K562 (cell line): ENCODE measurements around the gene DCAF17. TPM values are rescaled to one million over a fixed set of nuclear protein-coding genes. Genes with fewer than 3 reads are reported as not detected.

Source experiments
- BCOR ChIP-seq: fragments of 450-650 bp; IDR thresholded peaks from 2 replicates; pipeline ENCODE4 v1.6.1; 2016
- BMI1 ChIP-seq: fragments of 150-350 bp; IDR thresholded peaks from 2 replicates; pipeline ENCODE4 v1.6.1; 2014; ENCODE audit warnings: low read length
- CAMTA2 ChIP-seq: fragments of 250-450 bp; sonication (Bioruptor Pico); conservative IDR thresholded peaks from 2 replicates; pipeline ENCODE4 v1.5.1; 2022
- HNRNPUL1 ChIP-seq: fragments of 200-400 bp; formaldehyde crosslinking; IDR thresholded peaks from 2 replicates; pipeline ENCODE4 v1.6.1; 2017; ENCODE audit warnings: low read length
- NEUROD1 ChIP-seq: fragments of 150-350 bp; IDR thresholded peaks from 2 replicates; pipeline ENCODE4 v1.6.1; 2014; ENCODE audit warnings: borderline replicate concordance, low read length, low read depth; ENCODE audit not compliant: partially characterized antibody
- NRF1 ChIP-seq, 2 experiments: fragments of 450-650 bp; IDR thresholded peaks in 1 of 2; conservative IDR thresholded peaks in 1 of 2; 2 replicates each; pipeline ENCODE4 v1.6.1; 2014; ENCODE audit warnings: mild to moderate bottlenecking in 2 of 2
- RCOR1 ChIP-seq, 2 experiments: IDR thresholded peaks; 2 replicates each; pipeline ENCODE4 v1.6.1; 2012; ENCODE audit warnings: low read depth in 2 of 2, low read length in 2 of 2, borderline replicate concordance in 1 of 2, improper control_type of control experiment in 1 of 2
- RFX7 ChIP-seq: fragments of 250-450 bp; sonication (Bioruptor Pico); IDR thresholded peaks from 2 replicates; pipeline ENCODE4 v1.5.1; 2021; ENCODE audit warnings: mild to moderate bottlenecking
- SIN3A ChIP-seq, 2 experiments: fragments of 150-350 bp in 1 of 2; IDR thresholded peaks; 2 replicates each; pipeline ENCODE4 v1.6.1; 2011 to 2016; ENCODE audit warnings: borderline replicate concordance in 2 of 2, low read depth in 2 of 2, low read length in 2 of 2, mild to moderate bottlenecking in 2 of 2, moderate library complexity in 2 of 2; ENCODE audit not compliant: control insufficient read depth in 1 of 2
- SIX5 ChIP-seq, 2 experiments: IDR thresholded peaks; 2 replicates each; pipeline ENCODE4 v1.6.1; 2011; ENCODE audit warnings: low read length in 2 of 2, borderline replicate concordance in 1 of 2, low read depth in 1 of 2, mild to moderate bottlenecking in 1 of 2, moderate library complexity in 1 of 2; ENCODE audit not compliant: insufficient read depth in 1 of 2
- SMAD1 ChIP-seq: fragments of 150-350 bp; IDR thresholded peaks from 2 replicates; pipeline ENCODE4 v1.6.1; 2014; ENCODE audit warnings: low read length, low read depth; ENCODE audit not compliant: partially characterized antibody
- SRF ChIP-seq, 2 experiments: fragments of 250-450, 450-650 bp in 1 of 2; sonication (Bioruptor Pico) in 1 of 2; sonication (generic) in 1 of 2; formaldehyde crosslinking; IDR thresholded peaks; 2 replicates each; pipeline versions ENCODE4 v1.5.0 to v1.5.1; 2020 to 2022; ENCODE audit warnings: mild to moderate bottlenecking in 1 of 2, missing genetic modification reagents in 1 of 2
- TRIM24 ChIP-seq, 2 experiments: fragments of 450-650 bp; IDR thresholded peaks; 2 replicates each; pipeline ENCODE4 v1.6.1; 2016
- ZBTB1 ChIP-seq: sonication (generic); formaldehyde crosslinking; IDR thresholded peaks from 2 replicates; pipeline ENCODE4 v1.8.1; 2023; ENCODE audit warnings: missing genetic modification reagents, low read depth, mild to moderate bottlenecking, borderline replicate concordance
- ZNF764 ChIP-seq: fragments of 250-450 bp; sonication (Bioruptor Pico); IDR thresholded peaks from 2 replicates; pipeline ENCODE4 v1.4.0; 2020; ENCODE audit warnings: low read depth, mild to moderate bottlenecking, moderate library complexity
- ZSCAN29 ChIP-seq: fragments of 450-650 bp; IDR thresholded peaks from 2 replicates; pipeline ENCODE4 v1.6.1; 2017
- polyA plus RNA-seq, 8 experiments: library from polyadenylated mRNA; depleted of rRNA in 4 of 8; stranded (reverse) in 5 of 8; unstranded in 3 of 8; fragments of >200 nt; fragmentation: Nextera tagmentation in 2 of 8; fragmentation: Illumina TruSeq in 1 of 8; extraction: Ambion mirVana in 2 of 8; extraction: Trizol in 1 of 8; gene quantifications; 2 replicates each; pipeline versions ENCODE4 v1.2.1 to v1.2.3, GENCODE V29; 2011 to 2014; ENCODE audit warnings: inconsistent platforms in 1 of 8, missing spikeins in 1 of 8
- total RNA-seq, 7 experiments: library from RNA; depleted of rRNA in 6 of 7; stranded (reverse); fragments of >200 nt in 6 of 7; fragmentation: Illumina TruSeq in 2 of 7; extraction: Trizol in 2 of 7; gene quantifications; 2 replicates each; pipeline versions ENCODE4 v1.2.1 to v1.2.3, GENCODE V29; 2011 to 2021; ENCODE audit warnings: low replicate concordance in 1 of 7
- TF ChIP-seq, protein P1 (sequence below): fragments of 150-350 bp; conservative IDR thresholded peaks from 2 replicates; pipeline ENCODE4 v1.6.1; 2014; ENCODE audit warnings: low read length
- TF ChIP-seq, protein P2 (sequence below): fragments of 450-650 bp; IDR thresholded peaks from one replicate; pipeline ENCODE4 v1.6.1; 2018; ENCODE audit warnings: mild to moderate bottlenecking, moderate library complexity; ENCODE audit not compliant: partially characterized antibody
- TF ChIP-seq, protein P3 (sequence below): fragments of 250-450 bp; sonication (Bioruptor Pico); IDR thresholded peaks from 2 replicates; pipeline ENCODE4 v1.5.0; 2020; ENCODE audit warnings: mild to moderate bottlenecking
- TF ChIP-seq, protein P4 (sequence below): sonication (generic); formaldehyde crosslinking; IDR thresholded peaks from 2 replicates; pipeline ENCODE4 v1.9.0; 2022; ENCODE audit warnings: mild to moderate bottlenecking, missing genetic modification reagents

The DCAF17 gene
- total and polyA plus RNA-seq, 9 of the 15 experiments (the other 6 are each of a cell fraction or from before 2014, with no cell fraction given): 10.0 to 38.5 (median 27.1) TPM

DNA sequence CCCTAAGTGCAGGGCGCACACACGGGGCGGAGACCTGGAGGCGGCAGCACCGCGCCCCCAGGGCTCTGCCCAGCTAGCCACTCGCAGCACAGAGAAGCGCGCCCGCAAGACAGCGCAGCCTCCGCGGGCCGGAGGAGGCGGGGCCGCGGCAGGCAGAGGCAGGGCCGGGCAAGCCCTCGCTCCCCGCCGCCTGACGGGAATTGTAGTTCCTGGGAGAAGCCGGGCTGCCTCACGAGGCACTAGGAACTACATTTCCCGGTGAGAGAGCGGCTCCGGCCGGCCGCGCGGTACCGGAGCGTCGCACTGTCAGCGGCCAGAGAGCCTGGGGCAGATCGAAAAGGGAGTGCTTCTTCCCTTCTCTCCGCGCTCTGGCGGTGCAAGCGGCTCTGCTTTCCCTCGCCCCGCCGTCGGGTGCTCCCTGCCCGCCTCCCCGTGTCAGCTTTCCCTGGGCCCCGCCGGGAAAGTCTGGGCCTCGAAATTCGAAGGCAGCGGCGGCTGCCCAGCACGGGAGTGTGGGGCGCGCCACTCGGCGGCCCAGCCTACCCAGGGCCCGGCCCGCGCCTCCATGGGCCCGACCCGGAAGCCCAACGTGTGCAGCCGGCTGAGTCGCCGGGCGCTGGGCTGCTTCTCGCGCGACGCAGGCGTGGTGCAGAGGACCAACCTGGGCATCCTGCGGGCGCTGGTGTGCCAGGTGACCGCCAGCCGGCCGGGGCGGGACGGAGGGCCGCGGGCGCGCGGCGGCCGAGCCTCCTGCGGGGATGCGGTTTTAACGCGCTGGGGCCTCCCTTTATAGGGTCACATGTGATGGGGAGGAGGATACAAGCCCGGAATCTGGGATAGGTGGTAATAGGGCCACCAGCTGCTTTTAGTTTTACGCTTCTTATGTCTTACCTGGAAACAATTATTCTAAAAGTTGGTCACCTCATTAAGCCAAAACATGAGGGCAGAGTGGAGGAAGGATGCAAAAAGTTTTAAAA lies at the start of gene DCAF17 (continued):
- no peak for TF ChIP-seq RFX7 (CRISPR knock-in tag)
- TF ChIP-seq NRF1 (conservative IDR thresholded peaks at IDR 0.05 in 1 of 2, IDR thresholded peaks at IDR 0.05 in 1 of 2): peak; percentile 93 to 94
- TF ChIP-seq, protein P1, sequence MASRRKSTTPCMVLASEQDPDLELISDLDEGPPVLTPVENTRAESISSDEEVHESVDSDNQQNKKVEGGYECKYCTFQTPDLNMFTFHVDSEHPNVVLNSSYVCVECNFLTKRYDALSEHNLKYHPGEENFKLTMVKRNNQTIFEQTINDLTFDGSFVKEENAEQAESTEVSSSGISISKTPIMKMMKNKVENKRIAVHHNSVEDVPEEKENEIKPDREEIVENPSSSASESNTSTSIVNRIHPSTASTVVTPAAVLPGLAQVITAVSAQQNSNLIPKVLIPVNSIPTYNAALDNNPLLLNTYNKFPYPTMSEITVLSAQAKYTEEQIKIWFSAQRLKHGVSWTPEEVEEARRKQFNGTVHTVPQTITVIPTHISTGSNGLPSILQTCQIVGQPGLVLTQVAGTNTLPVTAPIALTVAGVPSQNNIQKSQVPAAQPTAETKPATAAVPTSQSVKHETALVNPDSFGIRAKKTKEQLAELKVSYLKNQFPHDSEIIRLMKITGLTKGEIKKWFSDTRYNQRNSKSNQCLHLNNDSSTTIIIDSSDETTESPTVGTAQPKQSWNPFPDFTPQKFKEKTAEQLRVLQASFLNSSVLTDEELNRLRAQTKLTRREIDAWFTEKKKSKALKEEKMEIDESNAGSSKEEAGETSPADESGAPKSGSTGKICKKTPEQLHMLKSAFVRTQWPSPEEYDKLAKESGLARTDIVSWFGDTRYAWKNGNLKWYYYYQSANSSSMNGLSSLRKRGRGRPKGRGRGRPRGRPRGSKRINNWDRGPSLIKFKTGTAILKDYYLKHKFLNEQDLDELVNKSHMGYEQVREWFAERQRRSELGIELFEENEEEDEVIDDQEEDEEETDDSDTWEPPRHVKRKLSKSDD: peak; percentile 64
- peak; percentile 64 to 77; a peak in 1 of 4 replicates for TF ChIP-seq SIN3A (IDR thresholded peaks at IDR 0.05; ENCODE audit: borderline replicate concordance in 2 of 2, control insufficient read depth in 1 of 2, low read depth in 2 of 2, low read length in 2 of 2)
- 0 out of 2 replicates have a peak, but pooled peaks have one; percentile 71 for TF ChIP-seq ZSCAN29
- peak; percentile 12 for TF ChIP-seq SMAD1
- TF ChIP-seq ZNF764 (CRISPR knock-in tag): no peak; the same call in none of the 2 replicates
- TF ChIP-seq, protein P2, sequence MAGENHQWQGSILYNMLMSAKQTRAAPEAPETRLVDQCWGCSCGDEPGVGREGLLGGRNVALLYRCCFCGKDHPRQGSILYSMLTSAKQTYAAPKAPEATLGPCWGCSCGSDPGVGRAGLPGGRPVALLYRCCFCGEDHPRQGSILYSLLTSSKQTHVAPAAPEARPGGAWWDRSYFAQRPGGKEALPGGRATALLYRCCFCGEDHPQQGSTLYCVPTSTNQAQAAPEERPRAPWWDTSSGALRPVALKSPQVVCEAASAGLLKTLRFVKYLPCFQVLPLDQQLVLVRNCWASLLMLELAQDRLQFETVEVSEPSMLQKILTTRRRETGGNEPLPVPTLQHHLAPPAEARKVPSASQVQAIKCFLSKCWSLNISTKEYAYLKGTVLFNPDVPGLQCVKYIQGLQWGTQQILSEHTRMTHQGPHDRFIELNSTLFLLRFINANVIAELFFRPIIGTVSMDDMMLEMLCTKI: no peak
- 0 out of 4 replicates have a peak, but pooled peaks of 1 of the 2 experiments have one; percentile 8 for TF ChIP-seq TRIM24 (IDR thresholded peaks at IDR 0.05)
- TF ChIP-seq BCOR: no peak
- peak; percentile 4 for TF ChIP-seq NEUROD1
- TF ChIP-seq HNRNPUL1: no peak
- TF ChIP-seq CAMTA2: peak; percentile 91; the same call in 1 of the 2 replicates
- TF ChIP-seq, protein P3, sequence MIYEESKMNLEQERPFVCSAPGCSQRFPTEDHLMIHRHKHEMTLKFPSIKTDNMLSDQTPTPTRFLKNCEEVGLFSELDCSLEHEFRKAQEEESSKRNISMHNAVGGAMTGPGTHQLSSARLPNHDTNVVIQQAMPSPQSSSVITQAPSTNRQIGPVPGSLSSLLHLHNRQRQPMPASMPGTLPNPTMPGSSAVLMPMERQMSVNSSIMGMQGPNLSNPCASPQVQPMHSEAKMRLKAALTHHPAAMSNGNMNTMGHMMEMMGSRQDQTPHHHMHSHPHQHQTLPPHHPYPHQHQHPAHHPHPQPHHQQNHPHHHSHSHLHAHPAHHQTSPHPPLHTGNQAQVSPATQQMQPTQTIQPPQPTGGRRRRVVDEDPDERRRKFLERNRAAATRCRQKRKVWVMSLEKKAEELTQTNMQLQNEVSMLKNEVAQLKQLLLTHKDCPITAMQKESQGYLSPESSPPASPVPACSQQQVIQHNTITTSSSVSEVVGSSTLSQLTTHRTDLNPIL: no peak
- peak in 1 of 2 experiments; percentile 71; a peak in 2 of 4 replicates for TF ChIP-seq RCOR1 (IDR thresholded peaks at IDR 0.05; ENCODE audit: borderline replicate concordance in 1 of 2, low read depth in 2 of 2, low read length in 2 of 2)
- TF ChIP-seq SRF (CRISPR knock-in tag; IDR thresholded peaks at IDR 0.05): 0 out of 4 replicates have a peak, but pooled peaks of 1 of the 2 experiments have one; percentile 37
- TF ChIP-seq BMI1: no peak
- TF ChIP-seq, protein P4, sequence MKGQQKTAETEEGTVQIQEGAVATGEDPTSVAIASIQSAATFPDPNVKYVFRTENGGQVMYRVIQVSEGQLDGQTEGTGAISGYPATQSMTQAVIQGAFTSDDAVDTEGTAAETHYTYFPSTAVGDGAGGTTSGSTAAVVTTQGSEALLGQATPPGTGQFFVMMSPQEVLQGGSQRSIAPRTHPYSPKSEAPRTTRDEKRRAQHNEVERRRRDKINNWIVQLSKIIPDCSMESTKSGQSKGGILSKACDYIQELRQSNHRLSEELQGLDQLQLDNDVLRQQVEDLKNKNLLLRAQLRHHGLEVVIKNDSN (CRISPR knock-in tag): 0 out of 2 replicates have a peak, but pooled peaks have one; percentile 53
- TF ChIP-seq ZBTB1: peak; percentile 30; the same call in 1 of the 2 replicates
- TF ChIP-seq SIX5 (IDR thresholded peaks at IDR 0.05; ENCODE audit: borderline replicate concordance in 1 of 2, insufficient read depth in 1 of 2, low read depth in 1 of 2, low read length in 2 of 2): peak; percentile 82 to 87
